GM23248 (cell line): ENCODE data around the gene SLC44A5. TPM values are rescaled to one million over a fixed set of nuclear protein-coding genes. Genes with fewer than 3 reads are reported as not detected.

Source experiments
- DNase-seq: peaks from one replicate; pipeline ENCODE4 v3.0.0-alpha.2; 2015
- H2AFZ ChIP-seq: fragments of 200-600 bp; sonication (generic); 2 replicates; pipeline ENCODE4 v1.6.1; 2016; ENCODE audit warnings: antibody characterized with exemption
- H3F3A ChIP-seq: fragments of 200-600 bp; sonication (generic); 2 replicates; pipeline ENCODE4 v1.6.1; 2016; ENCODE audit warnings: mild to moderate bottlenecking, antibody characterized with exemption, mixed run types; ENCODE audit not compliant: insufficient read depth
- H3K27ac ChIP-seq: fragments of 200-600 bp; sonication (generic); 2 replicates; pipeline ENCODE4 v1.5.1; 2016; ENCODE audit warnings: mild to moderate bottlenecking
- H3K27me3 ChIP-seq: fragments of 200-600 bp; sonication (generic); replicated peaks from 2 replicates; pipeline ENCODE4 v1.6.1; 2016; ENCODE audit warnings: mild to moderate bottlenecking; ENCODE audit not compliant: insufficient read depth
- H3K36me3 ChIP-seq: fragments of 200-600 bp; sonication (generic); 2 replicates; pipeline ENCODE4 v1.6.1; 2016; ENCODE audit warnings: low read depth, mild to moderate bottlenecking
- H3K4me1 ChIP-seq: fragments of 200-600 bp; sonication (generic); 2 replicates; pipeline ENCODE4 v1.6.1; 2016; ENCODE audit warnings: mild to moderate bottlenecking; ENCODE audit not compliant: insufficient read depth
- H3K4me2 ChIP-seq: fragments of 200-600 bp; sonication (generic); one replicate; pipeline ENCODE4 v1.6.1; 2016; ENCODE audit warnings: mild to moderate bottlenecking; ENCODE audit not compliant: unreplicated experiment
- H3K4me3 ChIP-seq: fragments of 200-600 bp; sonication (generic); 2 replicates; pipeline ENCODE4 v1.5.1; 2016; ENCODE audit warnings: mild to moderate bottlenecking
- H3K79me2 ChIP-seq: fragments of 200-600 bp; sonication (generic); 2 replicates; pipeline ENCODE4 v1.6.1; 2016; ENCODE audit warnings: mild to moderate bottlenecking; ENCODE audit not compliant: insufficient read depth
- H3K9ac ChIP-seq: fragments of 200-600 bp; sonication (generic); 2 replicates; pipeline ENCODE4 v1.6.1; 2016; ENCODE audit warnings: mild to moderate bottlenecking
- H3K9me2 ChIP-seq: fragments of 200-600 bp; sonication (generic); 2 replicates; pipeline ENCODE4 v1.6.1; 2016; ENCODE audit warnings: mixed run types, mild to moderate bottlenecking, moderate library complexity; ENCODE audit not compliant: insufficient read depth
- H3K9me3 ChIP-seq: fragments of 200-600 bp; sonication (generic); one replicate; pipeline ENCODE4 v1.6.1; 2017; ENCODE audit warnings: low read depth
- H4K20me1 ChIP-seq: fragments of 200-600 bp; sonication (generic); 2 replicates; pipeline ENCODE4 v1.6.0; 2016; ENCODE audit not compliant: insufficient read depth
- EZH2 ChIP-seq: fragments of 200-600 bp; sonication (generic); IDR thresholded peaks from 2 replicates; pipeline ENCODE4 v1.6.1; 2018; ENCODE audit warnings: antibody characterized with exemption, mild to moderate bottlenecking; ENCODE audit not compliant: insufficient read depth, poor library complexity, severe bottlenecking
- EZH2phosphoT487 ChIP-seq: fragments of 200-600 bp; sonication (generic); IDR thresholded peaks from 2 replicates; pipeline ENCODE4 v1.6.1; 2018; ENCODE audit warnings: antibody characterized with exemption, moderate library complexity, mild to moderate bottlenecking, low read depth; ENCODE audit not compliant: insufficient read depth
- WGBS, 2 experiments: methylation state at CpG; one replicate each; pipeline ENCODE4 v1.1.6; 2015 to 2017; ENCODE audit warnings: low lambda C conversion rate in 2 of 2, low coverage in 1 of 2; ENCODE audit errors: missing lambda C conversion rate in 2 of 2; 5-methylcytosine and 5-hydroxymethylcytosine counted together
- in situ Hi-C: fragments of 300-500 bp; cut with MboI; formaldehyde crosslinking; loops from 2 replicates; pipeline ENCODE4 v1.15.0; 2020
- polyA plus RNA-seq: library from polyadenylated mRNA; unstranded; fragments of >200 nt; fragmentation: Nextera tagmentation; extraction: Ambion mirVana; gene quantifications from 2 replicates; pipeline ENCODE4 v1.2.1, GENCODE V29; 2016
- total RNA-seq: library from RNA; depleted of rRNA; stranded (reverse); fragments of >200 nt; shearing (Covaris generic); gene quantifications from 2 replicates; pipeline ENCODE4 v1.2.3, GENCODE V29; 2014

SLC44A5 gene
- total and polyA plus RNA-seq, 2 experiments from 2014 or later: not detected

DNA sequence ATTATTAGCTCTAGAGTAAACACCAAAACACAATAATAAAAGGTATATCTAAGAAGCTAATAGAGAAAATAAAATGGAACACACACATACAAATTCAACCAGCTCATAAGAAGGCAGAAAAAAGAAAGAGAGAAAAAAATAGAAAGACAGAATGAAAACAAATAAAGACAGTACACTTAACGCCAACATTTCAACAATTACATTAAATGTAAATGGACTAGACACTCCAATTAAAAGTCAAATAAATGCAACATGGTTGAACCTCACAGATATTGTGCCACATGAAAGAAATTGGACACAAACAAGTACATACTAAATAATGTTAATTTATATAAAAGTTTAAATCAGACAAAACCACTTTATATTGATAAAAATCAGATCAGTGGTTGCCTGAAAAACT is 56.0 kb downstream of the SLC44A5 start:
- H3K4me3 ChIP-seq: no peak overlapping the region
- H3K9me3 ChIP-seq: no peaks in the 10 kb centered on the region
- no peaks in the 10 kb centered on the region for H3K4me1 ChIP-seq
- H3K27me3 ChIP-seq: no peaks in the 10 kb centered on the region
- H2AFZ ChIP-seq: no peak overlapping the region
- no peak overlapping the region for H3K4me2 ChIP-seq
- H3K27ac ChIP-seq: no peak overlapping the region
- DNase-seq: no peak
- no peak overlapping the region for H3K9ac ChIP-seq
- TF ChIP-seq EZH2phosphoT487 (no peak), EZH2 (no peak)
- no peaks in the 10 kb centered on the region for H3K36me3 ChIP-seq
- H3F3A ChIP-seq: no peaks in the 10 kb centered on the region
- H3K79me2 ChIP-seq: no peaks in the 10 kb centered on the region
- 18 to 20% methylated on average over 1 of the region's 1 CpG for WGBS, 2 experiments
- H4K20me1 ChIP-seq: no peaks in the 10 kb centered on the region
- no peaks in the 10 kb centered on the region for H3K9me2 ChIP-seq
- in situ Hi-C loops: no loop called here

- TF ChIP-seq EZH2: no peak
- TF ChIP-seq EZH2phosphoT487: no peak
- no peak for DNase-seq
- Histone ChIP-seq H3K9ac (no peak overlapping the region), H3F3A (no peaks in the 10 kb centered on the region), H3K9me2 (no peaks in the 10 kb centered on the region), H3K36me3 (no peaks in the 10 kb centered on the region), H2AFZ (no peak overlapping the region), H3K27ac (no peak overlapping the region), H3K9me3 (no peaks in the 10 kb centered on the region), H3K79me2 (no peaks in the 10 kb centered on the region), H3K4me1 (no peaks in the 10 kb centered on the region), H4K20me1 (no peaks in the 10 kb centered on the region), H3K4me2 (no peak overlapping the region), H3K4me3 (no peak overlapping the region), H3K27me3 (no peaks in the 10 kb centered on the region)
- in situ Hi-C loops: no loop called here
- WGBS, 2 experiments: 15 to 38% methylated on average over 2 of the region's 2 CpGs
These were observed 56.7 kb downstream of the SLC44A5 start for GRCh38 chr1:75554181-75554580.

DNA sequence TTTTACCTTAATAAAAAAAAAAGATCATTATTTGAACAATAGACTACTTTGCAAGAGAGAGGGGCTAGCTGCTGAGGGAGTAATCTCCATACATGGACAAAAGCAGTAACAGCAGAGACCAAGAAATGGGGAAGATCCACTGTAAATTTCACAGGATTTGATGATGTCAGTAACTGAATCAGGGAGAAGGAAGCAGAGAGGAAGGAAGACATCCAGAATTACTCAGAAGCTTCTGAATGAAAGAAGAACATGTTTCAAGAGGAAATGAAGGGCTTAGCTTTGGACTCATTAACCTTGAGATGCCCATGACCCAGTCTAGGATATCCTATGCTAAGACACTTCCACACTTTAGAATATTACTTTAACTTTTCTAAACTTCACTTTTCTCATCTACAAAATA is 60.4 kb downstream of the SLC44A5 start:
- no peak for TF ChIP-seq EZH2
- no peaks in the 10 kb centered on the region for H3F3A ChIP-seq
- H3K4me1 ChIP-seq: no peaks in the 10 kb centered on the region
- no peak overlapping the region for H3K27ac ChIP-seq
- H3K4me3 ChIP-seq: no peak overlapping the region
- no peaks in the 10 kb centered on the region for H4K20me1 ChIP-seq
- no peaks in the 10 kb centered on the region for H3K79me2 ChIP-seq
- no peak for DNase-seq
- H3K9me3 ChIP-seq: no peaks in the 10 kb centered on the region
- no peak overlapping the region for H2AFZ ChIP-seq
- in situ Hi-C loops: no loop called here
- H3K4me2 ChIP-seq: no peak overlapping the region
- H3K27me3 ChIP-seq: no peaks in the 10 kb centered on the region
- no peaks in the 10 kb centered on the region for H3K36me3 ChIP-seq
- no peak overlapping the region for H3K9ac ChIP-seq
- no peaks in the 10 kb centered on the region for H3K9me2 ChIP-seq

DNA sequence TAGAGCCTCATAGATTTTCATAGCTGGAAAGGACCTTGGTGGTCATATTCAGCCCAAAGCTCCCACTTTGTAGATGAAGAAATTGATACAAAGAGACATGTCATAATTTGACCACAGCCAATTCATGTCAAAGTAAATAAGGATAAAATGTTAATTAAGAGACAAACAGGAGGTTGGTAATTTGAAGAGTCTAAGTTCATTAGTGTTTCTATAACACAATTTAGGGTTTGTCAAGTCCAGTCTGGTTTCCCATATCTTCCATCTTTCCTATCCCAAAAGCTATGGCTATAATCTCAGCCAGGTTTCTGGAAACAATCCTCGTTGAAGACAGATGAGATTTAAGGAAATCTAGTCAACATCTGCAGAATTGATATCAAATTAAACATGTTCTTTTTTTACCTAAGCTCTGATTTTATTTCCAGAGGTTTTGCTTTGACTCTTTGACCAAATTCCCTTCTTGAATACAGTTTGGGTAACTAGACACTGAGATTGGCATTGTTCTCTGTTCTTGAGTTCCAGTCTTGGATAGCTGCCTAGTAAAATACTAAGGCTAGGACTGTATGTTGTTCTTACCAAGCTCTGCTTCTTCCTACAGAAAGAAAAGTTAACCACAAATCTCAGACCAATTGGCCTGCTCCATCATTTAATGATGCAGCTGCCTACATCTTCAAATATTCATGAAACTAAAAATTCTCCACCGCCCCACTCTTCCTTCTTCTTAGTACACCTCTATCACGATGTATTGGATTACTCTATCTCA is 62.0 kb downstream of the SLC44A5 start:
- Histone ChIP-seq H2AFZ (no peak overlapping the region), H3K9me3 (no peaks in the 10 kb centered on the region), H3K36me3 (no peaks in the 10 kb centered on the region), H3K79me2 (no peaks in the 10 kb centered on the region), H3K4me1 (no peaks in the 10 kb centered on the region), H3K9ac (no peak overlapping the region), H3K4me3 (no peak overlapping the region), H4K20me1 (no peaks in the 10 kb centered on the region), H3K4me2 (no peak overlapping the region), H3K27me3 (no peaks in the 10 kb centered on the region), H3K9me2 (no peaks in the 10 kb centered on the region), H3K27ac (no peak overlapping the region), H3F3A (no peaks in the 10 kb centered on the region)
- DNase-seq: no peak
- 6 to 7% methylated on average over 3 of the region's 3 CpGs for WGBS, 2 experiments
- no peak for TF ChIP-seq EZH2phosphoT487
- no peak for TF ChIP-seq EZH2
- in situ Hi-C loops: no loop called here

DNA sequence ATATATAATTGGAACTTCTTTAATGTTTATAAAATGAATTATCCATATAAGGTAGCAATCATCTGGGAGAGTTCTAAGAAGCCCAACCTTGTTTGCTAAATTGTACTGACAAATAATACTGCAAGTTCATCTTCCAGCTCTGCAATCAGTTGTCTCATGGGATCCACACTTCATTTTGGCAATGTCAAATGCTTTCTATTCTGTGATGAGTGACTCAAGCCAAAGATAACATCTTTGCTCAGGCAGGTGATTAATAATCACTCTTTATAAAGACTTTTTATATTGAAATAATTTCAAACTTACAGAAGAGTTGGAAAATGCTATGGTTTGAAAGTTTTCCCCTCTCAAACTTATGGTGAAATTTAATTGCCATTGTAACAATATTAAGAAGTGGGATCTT is 67.2 kb downstream of the SLC44A5 start:
- Histone ChIP-seq H3K4me3 (no peak overlapping the region), H3K79me2 (no peaks in the 10 kb centered on the region), H3K4me2 (no peak overlapping the region), H3K27me3 (no peaks in the 10 kb centered on the region), H3K9me3 (no peaks in the 10 kb centered on the region), H3F3A (no peaks in the 10 kb centered on the region), H3K4me1 (no peaks in the 10 kb centered on the region), H3K36me3 (no peaks in the 10 kb centered on the region), H3K27ac (no peak overlapping the region), H3K9ac (no peak overlapping the region), H3K9me2 (no peaks in the 10 kb centered on the region), H2AFZ (no peak overlapping the region), H4K20me1 (no peaks in the 10 kb centered on the region)
- no peak for DNase-seq
- TF ChIP-seq EZH2phosphoT487 (no peak), EZH2 (no peak)
- in situ Hi-C loops: no loop called here
